ENCODE measurements around the gene PNRC2. TPM values are rescaled to one million over a fixed set of nuclear protein-coding genes. Genes with fewer than 3 reads are reported as not detected.
A peak's percentile ranks its signal among the peaks of the same experiment; 100 is the strongest.
"Not testable (repeated sequence)": the region's sequence is repeated elsewhere in the genome, so short reads cannot be mapped to it uniquely, and the experiment has no call there.

PNRC2 gene
- total and polyA plus RNA-seq, 7 donors = 39.5 to 179 (median 61.8) TPM

DNA sequence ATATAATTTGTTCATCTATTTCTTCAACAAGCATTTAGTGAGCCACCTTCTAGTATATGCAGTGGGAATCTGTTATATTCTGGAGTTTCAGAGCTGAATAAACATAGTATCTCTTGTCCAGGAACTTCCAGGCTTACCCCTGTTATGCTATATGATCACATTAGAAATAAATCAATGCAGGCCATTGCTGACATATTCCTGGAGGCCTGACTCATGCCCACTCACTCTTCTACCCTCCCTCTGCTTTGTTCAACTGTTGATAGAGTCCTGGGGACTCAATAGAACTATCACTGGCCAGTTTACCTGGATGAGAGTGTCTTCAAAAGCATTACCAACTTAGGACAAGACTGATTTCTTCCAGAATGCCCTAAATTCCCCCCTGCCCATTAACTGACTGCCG lies 49.8 kb downstream of the PNRC2 start:
- TF ChIP-seq CTCF (IDR thresholded peaks at IDR 0.05) = no peak
- H3K9me3 ChIP-seq = peaks cover 4% of the 10 kb centered on the region
- H3K4me1 ChIP-seq = peaks cover 7% of the 10 kb centered on the region
- H3K4me3 ChIP-seq = no peak overlapping the region
- 72 to 77% (median 74%) methylated on average over 1 of the region's 1 CpG for WGBS, 3 donors
- no peaks in the 10 kb centered on the region for H3K36me3 ChIP-seq (ENCODE audit: insufficient read depth in 1 of 2, low read depth in 1 of 2)
- peak in 2 of 4 donors; percentile 67 to 71 for ATAC-seq
- H3K27ac ChIP-seq = no peak overlapping the region
- no peak for DNase-seq
- no peaks in the 10 kb centered on the region for H3K27me3 ChIP-seq (ENCODE audit: insufficient read depth in 3 of 3, low read length in 2 of 3)
- intact Hi-C loops (cut with DNase I) = no loop called here

GRCh38 chr1:24010650-24011049 lies 51.0 kb downstream of the PNRC2 start:
- no peak for ATAC-seq
- DNase-seq = no peak
- no peaks in the 10 kb centered on the region for H3K27me3 ChIP-seq (ENCODE audit: insufficient read depth in 3 of 3, low read length in 2 of 3)
- WGBS, 3 donors = 59 to 64% (median 60%) methylated on average over 3 of the region's 5 CpGs
- H3K4me1 ChIP-seq = peaks cover 16% of the 10 kb centered on the region
- H3K27ac ChIP-seq = no peak overlapping the region
- intact Hi-C loops (cut with DNase I) = no loop called here
- H3K36me3 ChIP-seq (ENCODE audit: insufficient read depth in 1 of 2, low read depth in 1 of 2) = no peaks in the 10 kb centered on the region
- peaks cover 4% of the 10 kb centered on the region for H3K9me3 ChIP-seq
- no peak for TF ChIP-seq CTCF (IDR thresholded peaks at IDR 0.05)
- H3K4me3 ChIP-seq = no peak overlapping the region

- 91 to 99% (median 94%) methylated on average over 8 of the region's 8 CpGs for WGBS, 3 donors
- H3K27me3 ChIP-seq (ENCODE audit: insufficient read depth in 3 of 3, low read length in 2 of 3); H3K36me3 ChIP-seq (ENCODE audit: insufficient read depth in 1 of 2, low read depth in 1 of 2); ATAC-seq; H3K4me3 ChIP-seq; H3K27ac ChIP-seq; H3K9me3 ChIP-seq; DNase-seq: not testable (repeated sequence)
- intact Hi-C loops (cut with DNase I) = loop anchor here in 1 of 2 donors (2.0 kb wide), 1 partner anchor 30 kb away; no protein-coding TSS in a partner anchor
- peaks cover 27% of the 10 kb centered on the region for H3K4me1 ChIP-seq
These were observed 53.2 kb downstream of the PNRC2 start for GRCh38 chr1:24012878-24013277.

Other genes starting within 250 kb of the PNRC2 start
- gene ELOA, start 216.4 kb upstream of the PNRC2 start, total RNA-seq = 10 to 100 TPM; 41.4 to 68.9 (median 52.3) TPM
- gene ELOA, start 216.4 kb upstream of the PNRC2 start, polyA plus RNA-seq = 10 to 100 TPM; 19.8 to 53.1 (median 36.2) TPM
- 10 to 100 TPM; 53.4 to 72.1 (median 63.4) TPM for gene PITHD1, start 181.4 kb upstream of the PNRC2 start, total RNA-seq
- 100 to 1,000 TPM in 2 of 3 donors, 10 to 100 TPM in 1; 45.2 to 162 (median 116) TPM for gene PITHD1, start 181.4 kb upstream of the PNRC2 start, polyA plus RNA-seq
- gene LYPLA2, start 168.7 kb upstream of the PNRC2 start, total RNA-seq = 10 to 100 TPM; 24.0 to 35.2 (median 28.6) TPM
- 10 to 100 TPM; 37.0 to 97.6 (median 43.3) TPM for gene LYPLA2, start 168.7 kb upstream of the PNRC2 start, polyA plus RNA-seq
- gene GALE, start 159.1 kb upstream of the PNRC2 start, total RNA-seq = 1 to 10 TPM; 6.4 to 7.7 (median 6.9) TPM
- gene GALE, start 159.1 kb upstream of the PNRC2 start, polyA plus RNA-seq = 10 to 100 TPM in 2 of 3 donors, 1 to 10 TPM in 1; 8.5 to 69.9 (median 11.2) TPM
- 10 to 100 TPM; 27.2 to 55.4 (median 35.4) TPM for gene HMGCL, start 134.4 kb upstream of the PNRC2 start, total RNA-seq
- gene HMGCL, start 134.4 kb upstream of the PNRC2 start, polyA plus RNA-seq = 10 to 100 TPM; 19.6 to 38.4 (median 25.0) TPM
- gene FUCA1, start 91.5 kb upstream of the PNRC2 start, total RNA-seq = 10 to 100 TPM in 1 of 4 donors, 1 to 10 TPM in 3; 8.2 to 12.5 (median 8.8) TPM
- gene FUCA1, start 91.5 kb upstream of the PNRC2 start, polyA plus RNA-seq = 10 to 100 TPM in 1 of 3 donors, 1 to 10 TPM in 2; 5.9 to 17.3 (median 9.2) TPM
- gene CNR2, start 46.5 kb upstream of the PNRC2 start, total RNA-seq = under 1 TPM in 1 of 4 donors, not detected in 3; 0.08 TPM
- gene CNR2, start 46.5 kb upstream of the PNRC2 start, polyA plus RNA-seq = under 1 TPM in 2 of 3 donors, not detected in 1; 0.01 to 0.13 TPM
- 10 to 100 TPM; 29.5 to 54.0 (median 46.7) TPM for gene SRSF10, start 20.5 kb downstream of the PNRC2 start, total RNA-seq
- 10 to 100 TPM; 28.8 to 56.6 (median 42.0) TPM for gene SRSF10, start 20.5 kb downstream of the PNRC2 start, polyA plus RNA-seq
- gene MYOM3, start 152.3 kb downstream of the PNRC2 start, total RNA-seq = 100 to 1,000 TPM; 130 to 505 (median 308) TPM
- gene MYOM3, start 152.3 kb downstream of the PNRC2 start, polyA plus RNA-seq = 100 to 1,000 TPM in 2 of 3 donors, 10 to 100 TPM in 1; 86.7 to 152 (median 122) TPM
- under 1 TPM in 3 of 4 donors, not detected in 1; 0.08 to 0.19 (median 0.13) TPM for gene IL22RA1, start 183.3 kb downstream of the PNRC2 start, total RNA-seq
- under 1 TPM in 1 of 3 donors, not detected in 2; 0.26 TPM for gene IL22RA1, start 183.3 kb downstream of the PNRC2 start, polyA plus RNA-seq
- 1 to 10 TPM; 1.1 to 3.9 (median 2.1) TPM for gene IFNLR1, start 227.5 kb downstream of the PNRC2 start, total RNA-seq
- gene IFNLR1, start 227.5 kb downstream of the PNRC2 start, polyA plus RNA-seq = 1 to 10 TPM in 2 of 3 donors, under 1 TPM in 1; 0.05 to 2.0 (median 1.9) TPM

Measured in psoas muscle (tissue), 8 donors.